IMR-90 (cell line): ENCODE results near the gene NRXN2.

ENCODE experiments used
- CEBPB ChIP-seq: IDR thresholded peaks from 2 replicates; pipeline ENCODE4 v1.6.1; 2012; ENCODE audit warnings: low read depth, low read length, improper control_type of control experiment
- MAFK ChIP-seq: IDR thresholded peaks from 2 replicates; pipeline ENCODE4 v1.6.1; 2012; ENCODE audit warnings: low read depth, low read length, improper control_type of control experiment
- MXI1 ChIP-seq: IDR thresholded peaks from 2 replicates; pipeline ENCODE4 v1.6.1; 2012; ENCODE audit warnings: low read depth, mild to moderate bottlenecking, low read length, moderate library complexity, borderline replicate concordance
- POLR2A ChIP-seq: IDR thresholded peaks from 2 replicates; pipeline ENCODE4 v1.6.1; 2012; ENCODE audit warnings: mild to moderate bottlenecking, low read depth, low read length
- RAD21 ChIP-seq: IDR thresholded peaks from 2 replicates; pipeline ENCODE4 v1.6.1; 2012; ENCODE audit warnings: low read length, improper control_type of control experiment
- RCOR1 ChIP-seq: IDR thresholded peaks from 2 replicates; pipeline ENCODE4 v1.6.1; 2012; ENCODE audit warnings: mild to moderate bottlenecking, low read length, improper control_type of control experiment; ENCODE audit not compliant: insufficient replicate concordance
- SMC3 ChIP-seq: fragments of 150-350 bp; IDR thresholded peaks from 2 replicates; pipeline ENCODE4 v1.6.1; 2016; ENCODE audit warnings: low read depth, mild to moderate bottlenecking, antibody characterized with exemption, low read length, moderate library complexity
- USF2 ChIP-seq: fragments of 150-350 bp; IDR thresholded peaks from 2 replicates; pipeline ENCODE4 v1.6.1; 2017; ENCODE audit warnings: mild to moderate bottlenecking, antibody characterized with exemption, low read length, low read depth
- TF ChIP-seq, protein P1 (sequence below): conservative IDR thresholded peaks from 2 replicates; pipeline ENCODE4 v1.5.1; 2012; ENCODE audit warnings: mild to moderate bottlenecking, low read depth, low read length, improper control_type of control experiment

- TF ChIP-seq, protein P1, sequence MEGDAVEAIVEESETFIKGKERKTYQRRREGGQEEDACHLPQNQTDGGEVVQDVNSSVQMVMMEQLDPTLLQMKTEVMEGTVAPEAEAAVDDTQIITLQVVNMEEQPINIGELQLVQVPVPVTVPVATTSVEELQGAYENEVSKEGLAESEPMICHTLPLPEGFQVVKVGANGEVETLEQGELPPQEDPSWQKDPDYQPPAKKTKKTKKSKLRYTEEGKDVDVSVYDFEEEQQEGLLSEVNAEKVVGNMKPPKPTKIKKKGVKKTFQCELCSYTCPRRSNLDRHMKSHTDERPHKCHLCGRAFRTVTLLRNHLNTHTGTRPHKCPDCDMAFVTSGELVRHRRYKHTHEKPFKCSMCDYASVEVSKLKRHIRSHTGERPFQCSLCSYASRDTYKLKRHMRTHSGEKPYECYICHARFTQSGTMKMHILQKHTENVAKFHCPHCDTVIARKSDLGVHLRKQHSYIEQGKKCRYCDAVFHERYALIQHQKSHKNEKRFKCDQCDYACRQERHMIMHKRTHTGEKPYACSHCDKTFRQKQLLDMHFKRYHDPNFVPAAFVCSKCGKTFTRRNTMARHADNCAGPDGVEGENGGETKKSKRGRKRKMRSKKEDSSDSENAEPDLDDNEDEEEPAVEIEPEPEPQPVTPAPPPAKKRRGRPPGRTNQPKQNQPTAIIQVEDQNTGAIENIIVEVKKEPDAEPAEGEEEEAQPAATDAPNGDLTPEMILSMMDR: no peak
- TF ChIP-seq RAD21: no peak
- TF ChIP-seq CEBPB: no peak
- TF ChIP-seq POLR2A: no peak
- no peak for TF ChIP-seq MXI1
- TF ChIP-seq USF2: no peak
- TF ChIP-seq MAFK: no peak
- no peak for TF ChIP-seq RCOR1
- TF ChIP-seq SMC3: no peak
Observed at GRCh38 chr11:64597671-64598101, 125.3 kb downstream of the NRXN2 start.
